Activated T-helper 1 cell treated with anti-CD3 and anti-CD28 coated beads, Interleukin-12 subunit alpha, Interleukin-12 subunit beta, Interleukin-2, Interleukin-4 antibody, amounts not matched to agents 30 ng/mL and 10 ng/mL and 1 ng/mL, durations not matched to agents 14 hours and 24 hours and 36 hours (primary cell): ENCODE data around the gene PMPCB. TPM values are rescaled to one million over a fixed set of nuclear protein-coding genes. Genes with fewer than 3 reads are reported as not detected.
A peak's percentile ranks its signal among the peaks of the same experiment; 100 is the strongest.

Source experiments
- DNase-seq: peaks from one replicate; pipeline ENCODE4 v3.0.0; 2021; ENCODE audit warnings: low spot score
- H3K27ac Mint-ChIP-seq: one replicate; pipeline ENCODE4 v1.8.0; 2021; ENCODE audit warnings: mild to moderate bottlenecking, mixed read lengths
- H3K27me3 Mint-ChIP-seq: one replicate; pipeline ENCODE4 v1.8.0; 2022; ENCODE audit warnings: mild to moderate bottlenecking, moderate library complexity, mixed read lengths; ENCODE audit not compliant: insufficient read depth
- H3K36me3 Mint-ChIP-seq: one replicate; pipeline ENCODE4 v1.8.0; 2021; ENCODE audit warnings: low read depth, mixed read lengths
- H3K4me1 Mint-ChIP-seq: one replicate; pipeline ENCODE4 v1.8.0; 2021; ENCODE audit warnings: low read depth, mixed read lengths
- H3K4me3 Mint-ChIP-seq: one replicate; pipeline ENCODE4 v1.8.0; 2021; ENCODE audit warnings: mild to moderate bottlenecking, moderate library complexity, mixed read lengths
- H3K9me3 Mint-ChIP-seq: one replicate; pipeline ENCODE4 v1.8.0; 2021; ENCODE audit warnings: mixed read lengths
- intact Hi-C: fragments of 100-400 bp; cut with micrococcal nuclease; formaldehyde crosslinking; loops from one replicate; pipeline ENCODE4 v1.15.1; 2024
- total RNA-seq: library from RNA; stranded (reverse); gene quantifications from 2 replicates; pipeline ENCODE4 v1.2.3, GENCODE V29; 2022

Gene PMPCB
- total RNA-seq, 1 donor from 2014 or later, result 71.5 TPM

DNA sequence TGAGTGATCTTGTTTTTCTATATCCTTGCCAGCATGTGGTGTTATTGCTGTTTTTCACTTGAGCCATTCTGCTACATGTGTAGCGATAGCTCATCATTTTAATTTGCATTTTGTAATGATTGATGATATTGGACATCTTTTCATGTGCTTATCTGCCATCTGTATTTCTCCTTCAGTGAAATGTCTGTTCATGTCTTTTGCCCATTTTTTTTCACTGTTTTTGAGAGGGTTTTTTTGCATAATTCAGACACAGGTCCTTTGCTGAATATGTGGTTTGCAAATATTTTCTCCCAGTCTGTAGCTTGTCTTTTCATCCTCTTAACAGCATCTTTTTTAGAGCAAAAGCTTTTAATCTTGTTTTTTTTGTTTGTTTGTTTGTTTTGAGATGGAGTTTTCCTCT, 3.7 kb upstream of the PMPCB start:
- H3K27ac Mint-ChIP-seq, result no peak overlapping the region
- intact Hi-C loops, result loop anchor here (10.0 kb wide), 2 partner anchors 281 to 911 kb away; partner anchors contain the start of gene ORC5
- H3K4me3 Mint-ChIP-seq, result no peak overlapping the region
- no peaks in the 10 kb centered on the region for H3K9me3 Mint-ChIP-seq
- peaks cover 6% of the 10 kb centered on the region for H3K36me3 Mint-ChIP-seq
- DNase-seq, result no peak
- H3K27me3 Mint-ChIP-seq, result peaks cover 22% of the 10 kb centered on the region
- peaks cover 16% of the 10 kb centered on the region for H3K4me1 Mint-ChIP-seq

DNA sequence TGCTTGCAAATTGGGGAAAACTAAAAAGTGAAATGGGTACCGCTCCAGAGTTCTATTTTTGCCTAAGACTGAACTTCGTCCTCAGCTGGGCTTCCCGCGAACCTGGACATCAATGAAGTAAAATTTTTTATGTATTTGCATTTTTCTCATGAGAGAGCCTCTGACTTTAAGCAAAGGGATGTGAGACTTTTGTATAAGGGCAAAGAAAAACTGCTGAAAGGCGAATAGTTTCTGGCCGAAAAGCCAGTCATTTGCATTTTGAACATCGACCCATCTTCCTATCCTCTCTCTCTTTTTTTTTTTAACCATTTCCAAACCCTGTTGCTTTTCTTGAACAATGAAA, 573 bp downstream of the PMPCB start:
- Mint-ChIP-seq H3K4me3 (peak overlapping the region; percentile 92), H3K36me3 (peaks cover 36% of the 10 kb centered on the region), H3K4me1 (peaks cover 28% of the 10 kb centered on the region), H3K27me3 (peaks cover 10% of the 10 kb centered on the region), H3K9me3 (no peaks in the 10 kb centered on the region), H3K27ac (peak overlapping the region; percentile 90)
- intact Hi-C loops, result loop anchor here (1.0 to 10.0 kb wide), 11 partner anchors 18 to 1619 kb away; partner anchors contain the start of genes ARMC10, DNAJC2, FAM185A and NAPEPLD
- no peak for DNase-seq

DNA sequence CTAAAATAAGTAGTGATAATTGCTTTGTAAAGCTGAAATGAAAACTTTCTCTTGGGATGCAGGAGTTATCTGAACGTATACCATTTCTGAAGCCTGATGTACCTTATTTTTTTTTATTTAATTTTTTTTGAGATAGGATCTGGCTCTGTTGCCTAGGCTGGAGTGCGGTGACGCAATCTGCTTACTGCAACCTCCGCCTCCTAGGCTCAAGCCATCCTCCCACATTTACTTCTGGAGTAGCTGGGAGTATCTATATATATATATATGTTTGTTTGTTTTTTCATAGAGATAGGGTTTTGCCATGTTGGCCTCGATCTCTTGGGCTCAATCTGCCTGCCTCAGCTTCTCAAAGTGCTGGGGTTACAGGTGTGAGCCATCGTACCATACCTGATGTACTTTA, 2.4 kb downstream of the PMPCB start:
- intact Hi-C loops, result loop anchor here (5.0 to 10.0 kb wide), 6 partner anchors 222 to 1618 kb away; partner anchors contain the start of genes ARMC10, FAM185A and ORC5
- H3K27me3 Mint-ChIP-seq, result no peaks in the 10 kb centered on the region
- H3K4me1 Mint-ChIP-seq, result peaks cover 35% of the 10 kb centered on the region
- no peak for DNase-seq
- no peaks in the 10 kb centered on the region for H3K9me3 Mint-ChIP-seq
- H3K4me3 Mint-ChIP-seq, result no peak overlapping the region
- peaks cover 49% of the 10 kb centered on the region for H3K36me3 Mint-ChIP-seq
- H3K27ac Mint-ChIP-seq, result no peak overlapping the region

DNA sequence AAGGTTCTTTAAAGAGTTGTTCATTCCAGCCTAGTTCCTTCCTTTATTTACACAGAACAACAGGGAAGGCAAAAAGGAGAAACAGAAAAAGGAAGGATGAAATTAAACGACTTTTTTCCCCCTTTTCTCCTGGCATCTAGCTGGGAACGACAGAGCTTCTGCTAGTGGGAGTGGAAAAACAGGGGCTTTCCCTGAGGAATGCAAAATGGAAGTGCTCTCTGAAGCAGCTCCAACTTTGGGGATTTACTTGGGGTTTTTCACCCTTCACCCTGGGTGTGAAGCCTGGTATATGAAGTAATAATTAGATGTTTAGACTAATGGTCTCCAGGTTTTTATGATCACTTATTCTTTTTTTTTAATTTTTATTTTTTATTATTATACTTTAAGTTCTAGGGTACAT, 4.2 kb downstream of the PMPCB start:
- Mint-ChIP-seq H3K27ac (no peak overlapping the region), H3K4me1 (peaks cover 38% of the 10 kb centered on the region), H3K27me3 (no peaks in the 10 kb centered on the region), H3K36me3 (peaks cover 59% of the 10 kb centered on the region), H3K9me3 (no peaks in the 10 kb centered on the region), H3K4me3 (no peak overlapping the region)
- intact Hi-C loops, result no loop called here
- no peak for DNase-seq

DNA sequence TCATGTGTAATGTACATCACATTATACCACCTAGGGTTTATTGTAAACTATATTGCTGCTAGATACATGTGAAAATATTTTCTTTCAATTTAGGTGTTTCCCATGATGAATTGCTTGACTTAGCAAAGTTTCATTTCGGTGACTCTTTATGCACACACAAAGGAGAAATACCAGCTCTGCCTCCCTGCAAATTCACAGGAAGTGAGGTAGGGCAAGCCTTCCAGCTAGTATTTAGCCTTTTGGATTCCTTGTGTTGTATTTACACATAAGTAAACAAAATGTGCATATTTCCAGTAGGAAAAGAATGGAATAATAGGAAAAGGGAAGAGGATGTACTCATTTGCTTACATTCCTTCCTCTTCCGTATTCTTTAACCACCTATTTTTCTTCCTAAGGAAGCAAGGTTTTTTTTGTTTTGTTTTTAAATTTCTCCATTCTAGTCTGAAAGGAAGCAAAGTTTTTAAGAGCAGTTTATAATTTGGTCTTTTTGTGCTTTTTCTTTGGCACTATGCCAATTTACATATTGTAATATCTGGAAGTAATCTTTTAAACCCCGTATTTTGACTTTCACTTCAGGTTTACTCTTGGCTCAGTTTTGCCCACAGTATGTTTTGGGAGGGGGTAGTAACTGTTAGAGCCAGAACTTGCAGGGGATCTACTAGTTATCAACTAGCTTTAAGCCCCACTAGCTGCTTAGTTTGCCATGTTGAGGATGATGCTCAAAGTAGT, 10.4 kb downstream of the PMPCB start:
- no peaks in the 10 kb centered on the region for H3K9me3 Mint-ChIP-seq
- H3K27me3 Mint-ChIP-seq, result no peaks in the 10 kb centered on the region
- peaks cover 10% of the 10 kb centered on the region for H3K4me1 Mint-ChIP-seq
- no peak for DNase-seq
- H3K27ac Mint-ChIP-seq, result peak overlapping the region; percentile 12
- peaks cover 58% of the 10 kb centered on the region for H3K36me3 Mint-ChIP-seq
- intact Hi-C loops, result loop anchor here (2.0 kb wide), 1 partner anchor 17 kb away; no protein-coding TSS in a partner anchor
- no peak overlapping the region for H3K4me3 Mint-ChIP-seq

DNA sequence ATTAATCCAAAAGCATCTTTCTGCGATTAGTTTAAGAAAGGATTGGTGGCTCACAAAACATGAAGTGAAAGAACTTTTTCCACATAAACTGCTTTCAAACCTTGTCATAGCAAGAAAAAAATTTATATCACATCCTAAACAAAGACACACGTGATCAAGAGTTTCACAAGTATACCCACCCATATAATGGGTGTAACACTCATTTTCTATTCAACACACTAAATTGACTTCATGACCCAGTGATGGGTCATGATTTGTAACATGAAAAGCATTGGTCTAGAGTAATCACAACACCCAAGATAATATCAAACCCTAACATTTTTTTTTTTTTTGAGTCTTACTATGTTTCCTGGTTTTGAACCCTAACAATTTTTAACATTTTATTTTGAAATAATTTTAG, 17.6 kb downstream of the PMPCB start:
- Mint-ChIP-seq H3K27ac (no peak overlapping the region), H3K9me3 (no peaks in the 10 kb centered on the region), H3K36me3 (peaks cover 66% of the 10 kb centered on the region), H3K4me3 (no peak overlapping the region), H3K27me3 (no peaks in the 10 kb centered on the region), H3K4me1 (no peaks in the 10 kb centered on the region)
- no peak for DNase-seq
- intact Hi-C loops, result no loop called here

DNA sequence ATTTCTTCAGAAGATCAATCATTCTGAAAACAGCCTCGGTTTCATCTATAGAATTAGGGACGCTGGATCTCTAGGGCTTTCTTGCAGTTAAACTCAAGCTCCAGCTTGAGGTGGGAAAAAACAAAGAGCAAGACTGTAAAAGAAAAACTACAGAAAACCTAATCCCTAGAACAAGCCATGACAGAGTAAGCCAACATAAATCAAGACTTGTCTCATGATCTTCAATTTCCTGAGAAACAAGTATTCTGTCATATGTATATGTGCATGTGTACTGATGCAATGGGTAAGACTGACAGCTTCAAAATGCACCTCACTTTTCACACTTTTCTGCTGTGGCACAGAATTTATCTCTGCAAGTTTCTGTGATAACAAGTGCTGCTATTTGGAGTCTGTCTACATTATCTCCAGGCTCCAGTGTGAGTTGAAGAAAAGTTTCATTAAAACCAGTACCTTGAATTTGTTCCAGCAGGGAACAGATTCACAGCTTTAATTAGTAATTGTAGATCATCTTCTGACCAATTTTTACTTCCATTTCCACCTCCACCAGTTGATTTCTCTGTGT, 19.2 kb downstream of the PMPCB start:
- Mint-ChIP-seq H3K4me3 (no peak overlapping the region), H3K36me3 (peaks cover 63% of the 10 kb centered on the region), H3K4me1 (no peaks in the 10 kb centered on the region), H3K27ac (peak overlapping the region; percentile 44), H3K9me3 (no peaks in the 10 kb centered on the region), H3K27me3 (no peaks in the 10 kb centered on the region)
- intact Hi-C loops, result no loop called here
- no peak for DNase-seq

DNA sequence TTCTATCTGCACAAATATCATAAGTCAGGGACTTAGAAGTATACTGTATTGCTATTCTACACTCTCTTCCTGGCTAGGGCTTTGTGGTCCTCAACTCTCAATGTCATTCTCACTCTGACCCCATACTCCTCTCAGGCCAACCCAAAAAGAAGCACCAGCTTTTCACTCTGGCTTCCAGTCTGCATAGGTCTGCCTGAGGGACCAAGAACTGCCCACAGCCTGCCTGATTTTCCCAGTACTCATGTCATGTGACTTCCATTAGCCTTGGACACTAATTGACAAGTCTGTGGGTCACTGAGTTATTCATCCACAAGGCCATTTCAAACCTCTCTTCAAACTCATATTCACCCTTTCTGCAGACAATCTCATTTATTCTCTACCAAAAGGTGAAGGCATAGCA, 19.8 kb downstream of the PMPCB start:
- Mint-ChIP-seq H3K36me3 (peaks cover 59% of the 10 kb centered on the region), H3K27me3 (no peaks in the 10 kb centered on the region), H3K27ac (peak overlapping the region; percentile 44), H3K9me3 (no peaks in the 10 kb centered on the region), H3K4me3 (no peak overlapping the region), H3K4me1 (no peaks in the 10 kb centered on the region)
- DNase-seq, result no peak
- intact Hi-C loops, result no loop called here

DNA sequence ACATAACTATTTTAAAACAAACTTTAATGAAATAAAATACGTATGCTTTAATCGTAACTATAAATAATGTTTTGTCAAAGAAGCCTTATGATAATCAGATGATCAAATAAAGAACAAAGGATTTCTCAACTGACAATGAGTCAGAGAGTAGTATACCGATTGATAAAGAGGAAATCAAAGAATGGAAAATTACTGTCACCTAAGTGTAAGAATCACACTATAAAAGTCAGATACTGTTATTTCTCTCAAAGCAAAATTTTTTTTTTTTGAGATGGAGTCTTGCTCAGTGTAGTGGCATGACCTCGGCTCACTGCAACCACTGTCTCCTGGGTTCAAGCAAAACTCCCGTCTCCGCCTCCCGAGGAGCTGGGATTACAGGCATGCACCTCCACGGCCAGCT, 28.5 kb downstream of the PMPCB start:
- Mint-ChIP-seq H3K36me3 (peaks cover 20% of the 10 kb centered on the region), H3K27me3 (no peaks in the 10 kb centered on the region), H3K9me3 (no peaks in the 10 kb centered on the region), H3K27ac (no peak overlapping the region), H3K4me1 (peaks cover 14% of the 10 kb centered on the region), H3K4me3 (no peak overlapping the region)
- DNase-seq, result no peak
- intact Hi-C loops, result loop anchor here (2.0 kb wide), 2 partner anchors 15 to 17 kb away; no protein-coding TSS in a partner anchor

DNA sequence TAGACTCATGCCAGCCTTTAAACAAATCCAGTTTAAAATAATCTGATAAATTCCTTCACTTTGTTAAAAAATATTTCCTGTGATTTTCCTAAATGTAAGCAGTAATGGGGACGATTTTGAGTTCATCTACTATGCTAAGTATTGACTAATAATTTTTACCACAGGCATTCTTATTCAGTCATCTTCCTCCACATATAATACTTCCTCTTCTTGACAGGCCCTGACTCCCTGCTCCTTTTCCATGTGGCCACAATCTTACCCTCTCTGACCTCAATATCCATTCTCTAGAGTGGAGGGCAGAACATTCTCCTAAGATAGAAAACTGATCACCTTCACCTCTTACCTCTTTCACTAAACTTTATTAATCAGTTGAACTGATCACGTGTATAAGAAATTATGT, 39.5 kb downstream of the PMPCB start:
- Mint-ChIP-seq H3K9me3 (no peaks in the 10 kb centered on the region), H3K27ac (no peak overlapping the region), H3K4me1 (peaks cover 30% of the 10 kb centered on the region), H3K36me3 (peaks cover 45% of the 10 kb centered on the region), H3K27me3 (no peaks in the 10 kb centered on the region), H3K4me3 (no peak overlapping the region)
- intact Hi-C loops, result no loop called here
- no peak for DNase-seq

DNA sequence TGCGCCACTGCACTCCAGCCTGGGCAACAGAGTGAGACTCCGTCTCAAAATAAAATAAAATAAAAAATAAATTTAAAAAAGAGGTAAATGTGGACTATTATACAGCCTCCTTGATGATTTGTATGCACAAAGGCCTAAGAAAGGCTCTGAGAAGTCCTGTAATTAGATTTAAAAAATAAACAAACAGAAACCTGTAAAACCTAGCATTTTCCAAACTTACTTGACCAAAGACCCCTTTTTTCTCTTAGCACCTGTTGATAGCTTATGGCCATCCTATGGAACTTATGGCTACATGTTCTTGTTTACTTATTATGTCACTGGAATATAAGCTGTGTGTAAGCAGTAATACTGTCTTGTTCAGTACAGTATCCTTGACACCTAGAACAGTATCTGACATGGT, 41.6 kb downstream of the PMPCB start:
- Mint-ChIP-seq H3K4me1 (peaks cover 34% of the 10 kb centered on the region), H3K9me3 (no peaks in the 10 kb centered on the region), H3K36me3 (peaks cover 47% of the 10 kb centered on the region), H3K4me3 (no peak overlapping the region), H3K27ac (no peak overlapping the region), H3K27me3 (no peaks in the 10 kb centered on the region)
- intact Hi-C loops, result no loop called here
- no peak for DNase-seq

DNA sequence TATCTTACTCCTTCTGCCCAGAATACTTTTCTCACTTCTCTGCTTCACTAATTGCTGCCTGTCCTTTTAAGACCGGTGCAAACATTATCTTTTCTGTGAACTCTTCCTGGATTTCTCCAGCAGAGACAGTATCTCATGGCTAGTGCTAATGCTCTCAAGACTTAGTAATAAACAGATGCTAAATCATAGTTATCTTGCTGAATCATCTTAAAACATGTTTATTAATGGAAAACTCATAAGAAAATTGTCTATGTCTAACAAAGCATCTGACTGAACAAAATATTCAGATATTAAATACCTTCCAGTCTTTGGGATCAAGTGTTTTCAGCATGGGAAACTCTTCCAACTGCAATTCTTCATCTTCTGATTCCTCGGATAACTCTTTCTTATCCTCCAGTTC, 44.2 kb downstream of the PMPCB start:
- intact Hi-C loops, result loop anchor here (2.0 to 5.0 kb wide), 2 partner anchors 17 to 594 kb away; partner anchors contain the start of gene FAM185A
- Mint-ChIP-seq H3K4me1 (peaks cover 48% of the 10 kb centered on the region), H3K27me3 (no peaks in the 10 kb centered on the region)

DNA sequence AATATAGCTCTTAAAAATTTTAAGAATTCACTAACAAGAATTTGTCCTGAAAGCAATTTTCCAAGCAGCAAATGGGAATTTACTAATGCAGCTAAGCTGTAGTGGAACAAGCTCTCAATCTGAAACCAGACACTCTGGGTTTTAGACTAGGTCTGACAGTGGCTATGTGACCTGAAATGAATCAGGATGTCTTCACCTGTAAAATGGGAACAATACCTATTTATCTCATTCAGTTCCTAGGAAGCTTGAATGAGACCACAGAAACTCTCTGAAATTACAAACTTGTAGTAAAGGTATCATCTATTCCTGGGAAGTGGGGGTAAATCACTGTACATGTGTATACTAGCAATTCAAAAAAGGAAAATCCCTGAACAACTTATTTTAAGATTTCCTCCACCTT, 46.1 kb downstream of the PMPCB start:
- no peak for DNase-seq
- Mint-ChIP-seq H3K36me3 (peaks cover 40% of the 10 kb centered on the region), H3K27me3 (no peaks in the 10 kb centered on the region), H3K4me3 (peak overlapping the region; percentile 100), H3K27ac (peak overlapping the region; percentile 99), H3K4me1 (peaks cover 53% of the 10 kb centered on the region), H3K9me3 (no peaks in the 10 kb centered on the region)
- intact Hi-C loops, result loop anchor here (5.0 kb wide), 1 partner anchor 596 kb away; the partner anchor contains the start of gene FAM185A

More for the DNA sequence above, 44.2 kb downstream of the PMPCB start:
- H3K9me3 Mint-ChIP-seq, result no peaks in the 10 kb centered on the region
- peaks cover 50% of the 10 kb centered on the region for H3K36me3 Mint-ChIP-seq
- H3K27ac Mint-ChIP-seq, result peak overlapping the region; percentile 27
- peak overlapping the region; percentile 73 for H3K4me3 Mint-ChIP-seq
- DNase-seq, result no peak
